Effector memory CD4-positive, alpha-beta T cell (primary cell): ENCODE measurements around the gene BCAR3.
"Not testable (repeated sequence)": the region's sequence is repeated elsewhere in the genome, so short reads cannot be mapped to it uniquely, and the experiment has no call there.

ENCODE experiments used
- DNase-seq, 3 donors: peaks; one replicate each; pipeline ENCODE4 v3.0.0-alpha.2; 2020
- H3K27ac ChIP-seq: 2 replicates; pipeline ENCODE4 v1.7.0; 2013; ENCODE audit warnings: mild to moderate bottlenecking, low read length, moderate library complexity; ENCODE audit not compliant: insufficient read depth, poor library complexity, severe bottlenecking
- H3K27me3 ChIP-seq: replicated peaks from 2 replicates; pipeline ENCODE4 v1.7.0; 2013; ENCODE audit warnings: mild to moderate bottlenecking, low read length; ENCODE audit not compliant: insufficient read depth, control insufficient read depth, poor library complexity, severe bottlenecking
- H3K36me3 ChIP-seq: 2 replicates; pipeline ENCODE4 v1.7.0; 2013; ENCODE audit warnings: mild to moderate bottlenecking, low read length, moderate library complexity; ENCODE audit not compliant: control insufficient read depth, insufficient read depth
- H3K4me1 ChIP-seq: 2 replicates; pipeline ENCODE4 v1.7.0; 2013; ENCODE audit warnings: low read length, mild to moderate bottlenecking; ENCODE audit not compliant: control insufficient read depth, insufficient read depth, poor library complexity, severe bottlenecking
- H3K4me3 ChIP-seq: 2 replicates; pipeline ENCODE4 v1.7.0; 2013; ENCODE audit warnings: low read length, low read depth, mild to moderate bottlenecking; ENCODE audit not compliant: insufficient read depth, poor library complexity, severe bottlenecking
- H3K9me3 ChIP-seq: 2 replicates; pipeline ENCODE4 v1.7.0; 2013; ENCODE audit warnings: mild to moderate bottlenecking, low read length, moderate library complexity; ENCODE audit not compliant: control insufficient read depth

The BCAR3 gene

DNA sequence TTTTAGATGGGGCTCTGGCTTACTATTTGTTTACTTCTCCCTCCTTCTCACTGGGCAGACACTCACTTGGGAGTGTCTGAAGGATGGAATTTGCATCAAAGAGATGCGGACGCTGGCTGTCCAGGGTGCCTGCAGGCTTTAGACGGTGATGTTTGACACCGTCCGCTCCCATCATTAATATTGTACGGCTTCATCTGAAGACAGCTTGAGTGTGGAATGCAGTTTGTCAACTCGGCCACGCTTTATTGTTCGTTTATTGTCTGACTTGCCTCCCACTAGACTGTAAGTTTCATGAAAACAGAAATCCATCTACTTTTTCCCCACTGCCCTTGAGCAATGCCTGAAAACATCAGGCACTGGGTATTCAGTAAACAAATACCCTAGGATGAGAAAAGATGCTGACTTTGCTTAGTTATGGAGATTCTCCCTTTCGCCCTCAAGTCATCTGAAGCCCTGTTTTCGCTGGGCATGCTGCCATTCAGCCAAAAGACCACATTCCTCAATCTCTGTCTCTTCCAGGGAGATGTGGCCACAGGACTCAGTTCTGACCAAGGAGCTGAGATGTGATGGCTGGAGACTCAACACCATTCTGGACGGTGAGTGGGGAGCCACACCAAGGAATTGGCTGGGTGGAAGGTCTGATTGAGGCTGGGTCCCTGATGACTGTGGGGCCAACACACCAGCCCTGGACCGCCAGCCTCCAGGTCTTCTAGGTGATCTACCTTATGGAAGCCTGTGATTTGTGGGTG, 87.6 kb downstream of the BCAR3 start:
- no peak for DNase-seq
- H3K4me3 ChIP-seq, result no peak overlapping the region
- H3K9me3 ChIP-seq, result no peaks in the 10 kb centered on the region
- no peak overlapping the region for H3K27ac ChIP-seq
- H3K4me1 ChIP-seq, result no peaks in the 10 kb centered on the region
- H3K36me3 ChIP-seq, result no peaks in the 10 kb centered on the region
- H3K27me3 ChIP-seq, result no peaks in the 10 kb centered on the region

DNA sequence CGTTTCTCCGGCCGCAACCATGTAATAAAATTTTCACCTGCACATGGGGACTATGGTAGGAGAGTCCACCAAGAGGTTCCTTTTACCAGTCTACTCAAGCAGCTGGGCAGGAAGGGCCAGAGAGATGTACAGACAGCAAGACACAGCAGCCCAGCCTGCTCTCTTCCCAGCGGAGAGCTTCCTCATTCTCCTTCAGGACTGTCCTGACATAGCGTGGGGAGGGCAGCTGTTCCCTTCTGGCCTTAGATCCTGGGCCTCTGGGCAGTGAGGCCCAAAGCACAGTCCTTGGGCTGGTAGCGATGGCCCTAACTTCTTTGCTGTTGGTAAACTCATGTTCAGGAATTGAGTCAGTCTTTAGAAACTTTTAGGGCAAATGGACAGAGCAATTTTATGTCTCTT, 89.1 kb downstream of the BCAR3 start:
- H3K36me3 ChIP-seq, result no peaks in the 10 kb centered on the region

DNA sequence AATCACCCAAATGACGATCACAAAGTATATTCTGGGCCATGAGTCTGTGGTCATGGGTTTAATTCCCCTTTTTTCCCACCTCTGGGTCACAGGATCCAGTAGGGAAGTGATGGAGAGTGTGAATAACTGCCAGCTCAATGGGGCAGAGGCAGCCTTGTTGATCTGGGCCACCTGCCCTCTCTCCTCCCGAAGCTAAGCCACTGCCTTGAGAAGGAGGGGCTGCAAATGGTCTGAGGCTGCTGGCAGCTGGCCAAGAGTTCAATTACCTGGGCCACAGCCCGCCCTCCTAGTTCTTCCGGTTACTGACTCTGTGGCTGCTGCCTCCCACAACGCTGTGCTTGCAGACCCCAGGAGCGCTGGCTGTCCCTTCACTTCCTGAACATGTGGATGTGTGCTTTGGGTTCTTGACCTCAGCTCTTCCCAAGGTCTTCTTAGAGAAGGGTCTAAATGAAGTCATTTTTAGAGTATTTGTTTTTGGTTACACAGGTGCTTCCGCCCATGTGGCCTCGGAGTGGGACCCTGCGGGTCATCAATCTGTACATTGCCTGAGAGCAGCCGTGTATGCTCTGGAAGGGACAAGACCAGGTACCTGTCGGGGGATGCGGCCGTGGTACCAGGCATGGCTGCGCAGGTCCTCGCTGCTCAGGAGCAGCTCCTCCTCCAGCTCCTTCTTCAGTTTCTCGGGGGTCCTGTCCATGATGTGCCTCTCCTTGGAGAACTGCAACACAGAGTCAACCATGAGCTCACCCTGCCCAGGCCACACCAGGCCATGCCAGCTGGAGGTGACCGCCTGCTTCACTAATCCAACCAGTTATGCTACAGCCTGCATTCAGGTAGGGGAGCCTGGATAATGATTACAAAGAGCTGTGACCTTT, 89.7 kb downstream of the BCAR3 start:
- DNase-seq, result no peak
- no peaks in the 10 kb centered on the region for H3K4me1 ChIP-seq
- no peak overlapping the region for H3K4me3 ChIP-seq
- no peaks in the 10 kb centered on the region for H3K9me3 ChIP-seq
- no peaks in the 10 kb centered on the region for H3K36me3 ChIP-seq
- H3K27me3 ChIP-seq, result no peaks in the 10 kb centered on the region
- no peak overlapping the region for H3K27ac ChIP-seq

More for the DNA sequence above, 89.1 kb downstream of the BCAR3 start:
- no peak overlapping the region for H3K27ac ChIP-seq
- no peaks in the 10 kb centered on the region for H3K27me3 ChIP-seq
- H3K9me3 ChIP-seq, result no peaks in the 10 kb centered on the region
- no peak for DNase-seq
- H3K4me3 ChIP-seq, result no peak overlapping the region
- H3K4me1 ChIP-seq, result no peaks in the 10 kb centered on the region

DNA sequence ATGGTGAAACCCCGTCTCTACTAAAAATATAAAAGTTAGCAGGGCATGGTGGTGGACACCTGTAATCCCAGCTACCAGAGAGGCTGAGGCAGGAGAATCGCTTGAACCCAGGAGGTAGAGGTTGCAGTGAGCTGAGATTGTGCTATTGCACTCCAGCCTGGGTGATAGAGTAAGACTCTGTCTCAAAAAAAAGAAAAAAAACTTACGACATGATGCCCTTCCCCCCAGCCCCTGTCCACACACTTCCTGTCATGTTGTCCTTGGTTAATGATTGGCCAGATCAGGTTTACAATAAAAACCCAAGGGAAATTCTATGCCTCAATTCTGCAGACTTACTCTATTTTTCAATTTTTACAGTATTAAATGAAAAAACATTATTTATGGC, 90.4 kb downstream of the BCAR3 start:
- not testable (repeated sequence) for H3K4me1 ChIP-seq, H3K27ac ChIP-seq, H3K27me3 ChIP-seq, H3K9me3 ChIP-seq, H3K36me3 ChIP-seq, DNase-seq, H3K4me3 ChIP-seq

DNA sequence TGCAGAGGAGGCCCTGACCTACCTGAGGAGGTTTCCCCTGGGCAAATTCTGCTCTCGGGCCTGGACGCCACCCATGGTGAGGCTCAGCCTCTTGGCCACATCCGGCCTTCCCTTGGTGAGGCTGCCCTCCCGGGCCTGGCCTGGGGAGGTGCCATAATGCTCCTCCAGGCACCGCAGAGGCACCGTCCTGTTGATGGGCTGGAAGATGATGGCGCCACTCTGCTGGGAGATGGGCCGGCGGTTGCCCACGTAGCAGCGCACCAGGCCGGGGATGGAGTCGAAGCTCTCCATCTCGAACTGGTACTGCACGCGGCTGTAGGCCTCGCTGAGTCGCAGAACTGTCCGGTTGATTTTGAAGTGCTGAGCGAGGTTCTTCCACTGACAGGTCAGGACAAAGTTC, 92.7 kb downstream of the BCAR3 start:
- no peak for DNase-seq
- H3K4me1 ChIP-seq, result no peaks in the 10 kb centered on the region
- no peaks in the 10 kb centered on the region for H3K9me3 ChIP-seq
- H3K27me3 ChIP-seq, result no peaks in the 10 kb centered on the region
- H3K4me3 ChIP-seq, result no peak overlapping the region
- H3K27ac ChIP-seq, result no peak overlapping the region
- H3K36me3 ChIP-seq, result no peaks in the 10 kb centered on the region

DNA sequence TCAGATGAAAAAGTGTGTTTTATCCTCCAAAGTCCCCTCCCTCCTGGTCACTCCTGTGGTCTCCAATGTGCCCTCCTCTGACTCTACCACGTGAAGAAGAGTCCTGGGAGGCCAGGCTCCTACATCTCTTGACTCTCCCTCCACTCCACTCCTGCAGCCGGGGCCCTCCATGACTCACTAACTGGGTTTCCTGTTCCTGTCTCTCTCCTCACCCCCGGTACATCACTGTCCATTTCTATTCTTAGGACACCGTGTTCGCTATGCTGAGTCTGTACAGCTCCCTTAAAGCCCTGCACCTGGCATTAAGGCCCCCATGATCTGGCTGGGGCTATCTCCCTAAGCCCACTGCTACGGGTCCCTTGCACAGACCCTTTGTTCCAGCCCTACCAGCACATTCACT, 93.4 kb downstream of the BCAR3 start:
- H3K27me3 ChIP-seq, result no peaks in the 10 kb centered on the region
- no peaks in the 10 kb centered on the region for H3K4me1 ChIP-seq
- no peak for DNase-seq
- no peak overlapping the region for H3K27ac ChIP-seq
- H3K4me3 ChIP-seq, result no peak overlapping the region
- H3K9me3 ChIP-seq, result no peaks in the 10 kb centered on the region
- H3K36me3 ChIP-seq, result no peaks in the 10 kb centered on the region

DNA sequence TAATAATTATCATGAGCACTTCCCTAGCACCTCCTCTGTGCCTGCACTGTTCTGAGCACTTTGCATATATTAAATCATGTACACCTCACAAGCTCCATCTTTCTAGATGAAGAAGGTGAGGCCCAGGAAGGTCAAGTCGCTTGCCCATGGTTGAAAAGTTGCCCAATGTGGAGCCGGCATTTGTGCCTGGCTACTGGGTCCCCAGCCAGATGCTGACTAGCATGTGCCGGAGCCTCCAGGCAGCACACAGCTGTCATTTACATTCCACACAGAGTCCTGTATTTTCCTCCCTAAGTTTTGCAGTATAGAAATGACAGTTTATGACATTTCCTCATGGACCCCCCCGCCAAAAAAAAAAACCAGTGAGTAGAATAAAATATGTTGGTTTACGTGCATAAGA, 94.3 kb downstream of the BCAR3 start:
- Histone ChIP-seq H3K9me3 (no peaks in the 10 kb centered on the region), H3K27me3 (no peaks in the 10 kb centered on the region), H3K4me1 (no peaks in the 10 kb centered on the region), H3K4me3 (no peak overlapping the region), H3K27ac (no peak overlapping the region), H3K36me3 (no peaks in the 10 kb centered on the region)
- no peak for DNase-seq

DNA sequence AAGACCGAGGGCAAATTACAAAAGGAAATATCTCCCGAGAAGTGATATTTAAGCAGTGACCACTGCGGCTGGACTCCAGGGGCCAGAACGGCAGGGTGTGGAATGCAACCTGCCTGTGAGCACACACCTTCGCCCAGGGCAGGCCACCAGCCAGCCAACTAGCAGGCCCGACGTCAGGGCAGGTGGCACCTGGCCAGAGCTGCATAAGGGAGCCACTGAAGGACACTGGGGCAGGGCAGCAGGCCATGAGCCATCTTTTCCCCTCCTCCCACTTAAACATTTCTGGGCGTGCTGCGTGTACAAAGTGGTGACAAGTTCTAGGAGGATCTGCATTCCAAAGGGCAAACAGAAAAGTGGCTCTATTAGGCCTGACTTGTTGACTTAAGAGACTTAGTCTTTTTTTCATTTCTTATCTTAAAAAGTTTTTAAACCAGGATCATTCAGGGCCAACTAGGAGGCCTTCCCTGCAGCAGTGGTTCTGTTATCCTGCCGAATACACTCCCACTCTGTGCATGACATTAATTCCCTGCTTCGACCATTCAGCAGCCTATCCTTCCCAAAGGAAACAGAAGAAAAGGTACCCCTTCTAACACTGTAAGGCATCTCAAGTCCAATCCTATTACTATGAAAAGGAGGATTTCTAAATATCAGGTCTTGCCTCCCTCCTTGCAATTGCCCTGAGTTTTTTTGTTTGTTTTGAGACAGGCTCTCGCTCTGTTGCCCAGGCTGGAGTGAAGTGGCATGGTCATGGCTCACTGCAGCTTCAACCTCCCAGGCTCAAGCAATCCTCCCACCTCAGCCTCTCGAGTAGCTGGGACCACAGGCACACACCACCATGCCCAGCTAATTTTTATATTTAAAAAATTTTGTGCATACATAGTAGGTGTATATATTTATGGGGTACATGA, 96.3 kb downstream of the BCAR3 start:
- no peak overlapping the region for H3K27ac ChIP-seq
- H3K4me3 ChIP-seq, result no peak overlapping the region
- H3K9me3 ChIP-seq, result no peaks in the 10 kb centered on the region
- no peaks in the 10 kb centered on the region for H3K4me1 ChIP-seq
- no peak for DNase-seq
- H3K27me3 ChIP-seq, result no peaks in the 10 kb centered on the region
- H3K36me3 ChIP-seq, result no peaks in the 10 kb centered on the region

DNA sequence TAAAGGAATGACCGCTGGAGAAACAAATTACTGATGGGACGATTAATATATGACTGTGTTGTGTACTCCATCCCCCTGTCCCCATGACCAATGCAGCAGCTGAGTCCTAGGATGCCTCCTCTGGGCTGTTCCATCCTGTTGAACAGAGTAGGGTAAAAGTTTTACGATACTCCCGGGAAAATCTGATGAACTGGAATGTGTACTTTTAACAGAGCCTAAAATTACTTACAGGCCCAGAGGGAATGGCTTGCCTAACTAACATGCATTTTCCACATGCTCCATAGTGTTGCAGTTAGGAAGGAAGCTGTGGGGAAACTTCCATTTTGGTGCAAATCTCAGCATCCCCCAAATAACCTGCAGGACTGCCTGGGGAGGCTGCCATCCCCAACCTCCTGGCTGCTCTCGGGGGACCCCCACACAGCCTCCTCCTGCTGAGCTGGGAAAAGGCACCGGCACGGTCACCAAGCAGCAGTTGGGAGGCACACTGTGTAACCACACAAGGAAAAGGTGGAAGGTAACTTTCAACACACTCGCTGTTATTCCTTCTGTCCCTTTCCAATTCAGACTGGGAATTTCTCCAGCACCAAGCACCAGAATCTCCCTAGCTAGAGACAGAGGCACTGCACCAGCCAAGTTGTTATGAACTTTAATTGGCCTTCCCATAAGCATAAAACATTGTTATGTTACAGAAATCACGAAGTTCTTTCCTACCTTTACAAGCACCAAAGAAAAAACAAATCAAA, 97.2 kb downstream of the BCAR3 start:
- Histone ChIP-seq H3K36me3 (no peaks in the 10 kb centered on the region), H3K4me1 (no peaks in the 10 kb centered on the region), H3K4me3 (no peak overlapping the region), H3K9me3 (no peaks in the 10 kb centered on the region), H3K27me3 (no peaks in the 10 kb centered on the region), H3K27ac (no peak overlapping the region)
- no peak for DNase-seq
